SH-SY5Y (cell line): ENCODE data around the gene CRYGS.

Experiments used
- GATA2 ChIP-seq: IDR thresholded peaks from 2 replicates; pipeline ENCODE4 v1.6.1; 2011; ENCODE audit warnings: mild to moderate bottlenecking, low read depth, low read length
- GATA3 ChIP-seq: IDR thresholded peaks from 2 replicates; pipeline ENCODE4 v1.6.1; 2011; ENCODE audit warnings: low read depth, mild to moderate bottlenecking, low read length, moderate library complexity

CRYGS gene

GRCh38 chr3:186529201-186529999 is 14.8 kb downstream of the CRYGS start:
- TF ChIP-seq GATA3: no peak

- no peak for TF ChIP-seq GATA2
- TF ChIP-seq GATA3: no peak
Measured at GRCh38 chr3:186526256-186526606, 17.9 kb downstream of the CRYGS start.

DNA sequence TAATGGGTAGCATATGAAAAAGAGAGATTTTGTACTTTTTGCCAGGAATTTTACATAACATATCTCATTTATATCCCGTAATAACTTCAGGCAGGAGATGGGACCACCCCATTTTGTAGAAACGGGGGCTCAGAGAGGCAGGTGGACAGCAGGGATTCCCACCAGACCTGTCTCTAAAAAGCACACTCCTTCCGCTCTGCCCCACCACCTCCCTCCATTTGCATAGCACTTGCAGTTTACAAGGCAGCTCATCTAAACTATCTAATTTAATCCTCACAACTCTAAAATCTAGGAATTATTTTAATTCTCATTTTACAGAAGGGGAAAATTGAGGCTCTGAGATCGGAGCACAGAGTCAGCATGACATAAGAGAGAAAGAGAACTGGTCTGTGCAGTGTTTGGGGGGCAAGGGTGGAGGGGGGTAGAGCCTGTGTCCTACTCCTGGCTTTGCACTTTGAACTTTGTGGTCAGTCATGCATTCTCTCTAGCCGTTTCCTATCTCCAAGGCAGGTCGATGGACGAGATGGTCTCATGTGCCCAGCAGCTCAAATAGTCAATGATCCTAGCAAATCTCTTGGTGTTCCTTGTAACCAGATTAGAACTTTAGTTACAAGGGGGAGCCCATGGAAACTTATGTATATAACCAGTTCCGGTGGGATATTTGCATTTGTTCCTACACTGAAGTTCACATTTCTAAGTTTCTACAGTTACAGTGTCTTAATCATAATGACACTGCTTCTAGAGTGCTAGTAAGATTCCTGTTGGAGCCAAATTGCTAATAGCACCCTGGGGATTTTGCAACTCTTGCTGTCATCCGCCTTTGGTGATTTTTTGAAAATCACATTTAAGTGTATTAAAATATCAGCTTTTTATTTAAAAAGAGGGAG is 18.6 kb downstream of the CRYGS start:
- TF ChIP-seq GATA2: no peak

GRCh38 chr3:186524616-186525015 is 19.6 kb downstream of the CRYGS start:
- TF ChIP-seq GATA3 (no peak), GATA2 (no peak)

GRCh38 chr3:186523434-186523833 is 20.7 kb downstream of the CRYGS start:
- TF ChIP-seq GATA2: no peak
- no peak for TF ChIP-seq GATA3

- TF ChIP-seq GATA3 (no peak), GATA2 (no peak)
Measured at GRCh38 chr3:186523022-186523421, 21.2 kb downstream of the CRYGS start.

- TF ChIP-seq GATA3 (no peak), GATA2 (no peak)
Measured at GRCh38 chr3:186520957-186521842, 23.0 kb downstream of the CRYGS start.

GRCh38 chr3:186520431-186520830 is 23.7 kb downstream of the CRYGS start:
- TF ChIP-seq GATA3 (no peak), GATA2 (no peak)

GRCh38 chr3:186519021-186519658 is 25.0 kb downstream of the CRYGS start:
- TF ChIP-seq GATA3: no peak
- no peak for TF ChIP-seq GATA2

GRCh38 chr3:186517218-186517617 is 27.0 kb downstream of the CRYGS start:
- no peak for TF ChIP-seq GATA2

GRCh38 chr3:186516646-186517045 is 27.5 kb downstream of the CRYGS start:
- no peak for TF ChIP-seq GATA3
- no peak for TF ChIP-seq GATA2

DNA sequence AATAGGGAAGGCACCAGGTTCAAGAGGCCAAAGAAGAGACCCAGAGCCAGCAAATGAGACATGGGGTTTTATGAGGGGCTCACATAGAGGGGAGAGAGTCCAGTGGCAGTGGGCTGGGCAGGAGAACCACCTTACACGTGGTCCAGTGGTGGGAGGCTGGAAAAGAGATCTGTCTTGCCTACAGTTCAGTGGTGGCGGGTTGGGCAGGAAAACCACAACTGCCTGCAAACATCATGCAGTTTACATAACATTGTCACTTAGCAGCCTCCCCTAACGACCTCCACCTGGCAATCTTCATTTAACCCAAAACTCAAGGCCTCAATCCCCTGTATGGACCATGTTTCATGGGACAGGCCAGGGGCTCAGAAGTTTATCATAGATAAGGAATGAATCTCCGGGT is 29.1 kb downstream of the CRYGS start:
- TF ChIP-seq GATA2: no peak
- no peak for TF ChIP-seq GATA3

DNA sequence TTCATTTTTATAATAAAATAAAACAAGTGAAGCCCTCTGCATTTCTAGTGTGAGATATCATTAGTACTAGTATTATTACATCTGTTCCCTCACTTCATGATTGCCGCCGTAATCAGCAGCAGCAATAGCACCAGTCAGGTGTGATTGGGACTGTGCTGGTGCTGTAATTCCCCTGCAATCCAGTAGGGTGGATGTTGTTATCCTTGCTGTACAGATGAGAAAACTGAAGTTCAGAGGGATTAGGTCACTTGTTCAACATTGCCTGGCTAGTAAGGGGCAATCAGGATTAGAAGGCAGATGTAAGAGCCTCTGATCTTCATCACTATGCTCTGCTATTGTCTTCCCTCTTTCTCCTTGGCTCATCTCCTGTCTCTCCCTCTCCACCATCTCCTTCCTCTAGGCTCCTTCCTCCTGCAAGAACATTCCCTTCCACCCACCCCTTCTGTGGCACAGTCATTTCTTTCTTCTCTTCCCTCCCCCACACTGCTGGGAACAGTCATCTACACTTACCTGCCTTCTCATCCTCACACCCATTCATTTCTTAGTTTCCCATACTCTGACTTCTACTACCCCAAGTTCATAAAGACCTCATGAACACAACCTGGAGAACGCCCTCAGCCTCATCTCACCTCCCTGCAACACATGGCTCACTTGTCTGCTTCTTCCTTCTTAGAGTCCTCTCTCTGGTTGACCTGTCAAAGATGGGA is 29.7 kb downstream of the CRYGS start:
- no peak for TF ChIP-seq GATA3
- TF ChIP-seq GATA2: no peak

- no peak for TF ChIP-seq GATA2
- TF ChIP-seq GATA3: no peak
Measured at GRCh38 chr3:186513386-186513785, 30.8 kb downstream of the CRYGS start.
